Natural killer cell (primary cell): Measurements from ENCODE around the gene BTBD9. TPM values are rescaled to one million over a fixed set of nuclear protein-coding genes. Genes with fewer than 3 reads are reported as not detected.

Experiments used
- ATAC-seq, 3 donors: fragments of 150-1000 bp in 2 of 3; fragments of 200-7000 bp in 1 of 3; cut with Tn5 transposase; 1 replicate in 1 of 3; 2 replicates in 2 of 3; pipeline ENCODE4 v1.10.0; 2021; ENCODE audit warnings: mild to moderate bottlenecking in 2 of 3, moderate library complexity in 2 of 3
- DNase-seq, 2 donors: peaks; one replicate each; pipeline versions ENCODE4 v3.0.0 to v3.0.0-alpha.2; 2013 to 2021; ENCODE audit warnings: mixed read lengths in 1 of 2
- H3K27ac ChIP-seq: one replicate; pipeline ENCODE4 v1.5.1; 2013; ENCODE audit warnings: mild to moderate bottlenecking, low read length
- H3K27me3 ChIP-seq: one replicate; pipeline ENCODE4 v1.6.1; 2013; ENCODE audit warnings: low read length; ENCODE audit not compliant: control insufficient read depth, insufficient read depth
- H3K36me3 ChIP-seq: one replicate; pipeline ENCODE4 v1.6.1; 2013; ENCODE audit warnings: low read length; ENCODE audit not compliant: control insufficient read depth, insufficient read depth
- H3K4me1 ChIP-seq: one replicate; pipeline ENCODE4 v1.6.1; 2013; ENCODE audit warnings: low read length; ENCODE audit not compliant: control insufficient read depth, insufficient read depth
- H3K4me3 ChIP-seq: one replicate; pipeline ENCODE4 v1.5.1; 2013; ENCODE audit warnings: low read length
- H3K9me3 ChIP-seq: one replicate; pipeline ENCODE4 v1.6.1; 2013; ENCODE audit warnings: low read length; ENCODE audit not compliant: control insufficient read depth, insufficient read depth
- H3K27ac Mint-ChIP-seq, 2 donors: one replicate each; pipeline ENCODE4 v1.8.0; 2022; ENCODE audit warnings: mild to moderate bottlenecking in 2 of 2, mixed read lengths in 2 of 2, moderate library complexity in 1 of 2
- H3K27me3 Mint-ChIP-seq, 2 donors: one replicate each; pipeline ENCODE4 v1.8.0; 2022; ENCODE audit warnings: low read depth in 2 of 2, mixed read lengths in 2 of 2
- H3K36me3 Mint-ChIP-seq: one replicate; pipeline ENCODE4 v1.8.0; 2022; ENCODE audit warnings: mixed read lengths
- H3K4me1 Mint-ChIP-seq, 2 donors: one replicate each; pipeline ENCODE4 v1.8.0; 2022; ENCODE audit warnings: mixed read lengths in 2 of 2
- H3K4me3 Mint-ChIP-seq: one replicate; pipeline ENCODE4 v1.8.0; 2022; ENCODE audit warnings: mild to moderate bottlenecking, moderate library complexity, mixed read lengths
- H3K9me3 Mint-ChIP-seq, 2 donors: one replicate each; pipeline ENCODE4 v1.8.0; 2022; ENCODE audit warnings: mixed read lengths in 2 of 2
- WGBS: methylation state at CpG from one replicate; pipeline ENCODE4 v1.1.7; 2013; ENCODE audit warnings: missing lambda C conversion rate; ENCODE audit not compliant: insufficient coverage; 5-methylcytosine and 5-hydroxymethylcytosine counted together
- intact Hi-C: fragments of 100-400 bp; cut with micrococcal nuclease; formaldehyde crosslinking; loops from one replicate; pipeline ENCODE4 v1.14.2; 2022
- total RNA-seq, 4 donors: library from RNA; stranded (reverse); fragments of 120-200 nt in 1 of 4; gene quantifications; one replicate each; pipeline versions ENCODE4 v1.2.3 to v1.2.4, GENCODE V29; 2013 to 2022
- TF ChIP-seq, protein P1 (sequence below): fragments of 200-600 bp; IDR thresholded peaks from one replicate; pipeline ENCODE4 v1.8.0; 2022; ENCODE audit warnings: antibody characterized with exemption

BTBD9 gene
- total RNA-seq, 3 donors from 2014 or later (not counting 1 experiment from before 2014, with no cell fraction given), result 51.6 to 70.3 (median 54.3) TPM

DNA sequence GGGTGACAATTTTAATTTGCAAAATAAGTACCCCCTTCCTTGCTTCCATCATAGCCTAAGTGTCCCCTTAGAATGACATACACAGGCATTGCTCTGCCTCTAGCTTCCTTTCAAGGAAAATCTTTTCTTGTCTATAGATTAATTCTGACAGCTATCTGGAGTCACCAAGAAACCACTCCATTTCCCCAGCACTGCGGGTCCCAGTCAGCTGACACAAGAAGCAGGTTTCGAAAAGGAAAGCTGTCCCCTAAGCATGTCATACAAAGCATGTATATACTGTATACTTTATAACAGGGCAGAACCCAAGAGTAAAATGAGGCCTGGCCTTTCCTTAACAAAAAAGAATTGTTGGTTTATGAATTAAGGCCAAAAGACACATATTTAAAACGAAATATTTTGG lies 273.5 kb downstream of the BTBD9 start:
- intact Hi-C loops, result no loop called here
- Mint-ChIP-seq H3K27me3 (no peaks in the 10 kb centered on the region), H3K36me3 (no peaks in the 10 kb centered on the region), H3K4me3 (no peak overlapping the region), H3K27ac (no peak overlapping the region), H3K4me1 (peaks cover 12 to 16% of the 10 kb centered on the region in 2 donors), H3K9me3 (no peaks in the 10 kb centered on the region)
- no peak for DNase-seq
- H3K9me3 ChIP-seq, result no peaks in the 10 kb centered on the region
- H3K4me3 ChIP-seq, result no peak overlapping the region
- no peaks in the 10 kb centered on the region for H3K36me3 ChIP-seq
- H3K27ac ChIP-seq, result no peak overlapping the region
- H3K27me3 ChIP-seq, result no peaks in the 10 kb centered on the region
- H3K4me1 ChIP-seq, result no peaks in the 10 kb centered on the region
- TF ChIP-seq, protein P1, sequence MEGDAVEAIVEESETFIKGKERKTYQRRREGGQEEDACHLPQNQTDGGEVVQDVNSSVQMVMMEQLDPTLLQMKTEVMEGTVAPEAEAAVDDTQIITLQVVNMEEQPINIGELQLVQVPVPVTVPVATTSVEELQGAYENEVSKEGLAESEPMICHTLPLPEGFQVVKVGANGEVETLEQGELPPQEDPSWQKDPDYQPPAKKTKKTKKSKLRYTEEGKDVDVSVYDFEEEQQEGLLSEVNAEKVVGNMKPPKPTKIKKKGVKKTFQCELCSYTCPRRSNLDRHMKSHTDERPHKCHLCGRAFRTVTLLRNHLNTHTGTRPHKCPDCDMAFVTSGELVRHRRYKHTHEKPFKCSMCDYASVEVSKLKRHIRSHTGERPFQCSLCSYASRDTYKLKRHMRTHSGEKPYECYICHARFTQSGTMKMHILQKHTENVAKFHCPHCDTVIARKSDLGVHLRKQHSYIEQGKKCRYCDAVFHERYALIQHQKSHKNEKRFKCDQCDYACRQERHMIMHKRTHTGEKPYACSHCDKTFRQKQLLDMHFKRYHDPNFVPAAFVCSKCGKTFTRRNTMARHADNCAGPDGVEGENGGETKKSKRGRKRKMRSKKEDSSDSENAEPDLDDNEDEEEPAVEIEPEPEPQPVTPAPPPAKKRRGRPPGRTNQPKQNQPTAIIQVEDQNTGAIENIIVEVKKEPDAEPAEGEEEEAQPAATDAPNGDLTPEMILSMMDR, result no peak
- ATAC-seq, result no peak
- 45% methylated on average over 2 of the region's 3 CpGs for WGBS

DNA sequence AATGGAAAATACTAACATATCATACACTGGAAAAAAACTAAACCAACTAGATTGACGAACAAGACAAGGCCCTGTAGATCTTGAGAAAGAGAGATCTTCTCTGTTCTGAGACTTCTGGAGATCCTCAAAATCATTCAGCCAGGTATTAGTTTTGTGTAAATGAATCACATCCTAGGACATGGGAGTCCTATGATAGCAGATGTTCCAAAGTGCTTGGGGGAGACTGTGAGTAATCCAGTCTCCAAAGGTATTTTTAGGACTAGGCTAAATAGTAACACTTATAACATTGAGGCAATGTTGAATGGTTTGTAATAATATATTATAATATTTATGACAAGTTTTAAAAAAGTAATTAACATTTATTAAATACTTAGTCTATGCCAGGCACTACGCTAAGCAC lies 275.0 kb downstream of the BTBD9 start:
- H3K27ac ChIP-seq, result no peak overlapping the region
- no peaks in the 10 kb centered on the region for H3K36me3 ChIP-seq
- no peaks in the 10 kb centered on the region for H3K36me3 Mint-ChIP-seq
- H3K4me1 ChIP-seq, result no peaks in the 10 kb centered on the region
- no peaks in the 10 kb centered on the region for H3K27me3 Mint-ChIP-seq
- ATAC-seq (no peak), DNase-seq (no peak)
- WGBS, result 100% methylated on average over 1 of the region's 2 CpGs
- no peak overlapping the region for H3K4me3 Mint-ChIP-seq
- intact Hi-C loops, result no loop called here
- H3K4me3 ChIP-seq, result no peak overlapping the region
- TF ChIP-seq, protein P1, result no peak
- H3K9me3 ChIP-seq, result no peaks in the 10 kb centered on the region
- no peaks in the 10 kb centered on the region for H3K27me3 ChIP-seq
- H3K9me3 Mint-ChIP-seq, result no peaks in the 10 kb centered on the region
- peaks cover 9 to 18% of the 10 kb centered on the region in 2 donors for H3K4me1 Mint-ChIP-seq
- H3K27ac Mint-ChIP-seq, result no peak overlapping the region

- H3K36me3 ChIP-seq, result no peaks in the 10 kb centered on the region
- no peaks in the 10 kb centered on the region for H3K4me1 ChIP-seq
- no peak overlapping the region for H3K27ac ChIP-seq
- H3K27me3 ChIP-seq, result no peaks in the 10 kb centered on the region
- intact Hi-C loops, result no loop called here
- no peaks in the 10 kb centered on the region for H3K27me3 Mint-ChIP-seq
- H3K36me3 Mint-ChIP-seq, result no peaks in the 10 kb centered on the region
- H3K4me1 Mint-ChIP-seq, result peaks cover 5 to 12% of the 10 kb centered on the region in 2 donors
- 77% methylated on average over 3 of the region's 3 CpGs for WGBS
- H3K4me3 ChIP-seq, result no peak overlapping the region
- no peak overlapping the region for H3K27ac Mint-ChIP-seq
- no peak overlapping the region for H3K4me3 Mint-ChIP-seq
- ATAC-seq (no peak), DNase-seq (no peak)
- TF ChIP-seq, protein P1, result no peak
- no peaks in the 10 kb centered on the region for H3K9me3 Mint-ChIP-seq
- no peaks in the 10 kb centered on the region for H3K9me3 ChIP-seq
Measured at GRCh38 chr6:38364127-38364526, 275.6 kb downstream of the BTBD9 start.

GRCh38 chr6:38355519-38355918 lies 284.2 kb downstream of the BTBD9 start:
- no peaks in the 10 kb centered on the region for H3K36me3 Mint-ChIP-seq
- no peaks in the 10 kb centered on the region for H3K36me3 ChIP-seq
- H3K9me3 ChIP-seq, result no peaks in the 10 kb centered on the region
- DNase-seq, result no peak
- no peaks in the 10 kb centered on the region for H3K4me1 ChIP-seq
- H3K27me3 ChIP-seq, result no peaks in the 10 kb centered on the region
- ATAC-seq, result no peak
- TF ChIP-seq, protein P1, result no peak
- H3K27ac Mint-ChIP-seq, result no peak overlapping the region
- H3K4me1 Mint-ChIP-seq, result peaks cover 16 to 17% of the 10 kb centered on the region in 2 donors
- intact Hi-C loops, result no loop called here
- 70% methylated on average over 3 of the region's 4 CpGs for WGBS
- no peaks in the 10 kb centered on the region for H3K27me3 Mint-ChIP-seq
- no peak overlapping the region for H3K4me3 Mint-ChIP-seq
- H3K27ac ChIP-seq, result no peak overlapping the region
- H3K9me3 Mint-ChIP-seq, result no peaks in the 10 kb centered on the region
- H3K4me3 ChIP-seq, result no peak overlapping the region
